GM12801 (cell line): ENCODE measurements around the gene FOXN1.

ENCODE experiments used
- CTCF ChIP-seq: IDR thresholded peaks from one replicate; pipeline ENCODE4 v1.5.1; 2011; ENCODE audit warnings: control low read depth; ENCODE audit not compliant: insufficient read length; ENCODE audit errors: extremely low read depth

FOXN1 gene

GRCh38 chr17:28482551-28483199 is 23.5 kb upstream of the FOXN1 start:
- TF ChIP-seq CTCF = no peak

- no peak for TF ChIP-seq CTCF
Observed at GRCh38 chr17:28484296-28484695, 21.9 kb upstream of the FOXN1 start.

GRCh38 chr17:28485049-28485448 is 21.1 kb upstream of the FOXN1 start:
- TF ChIP-seq CTCF = no peak

GRCh38 chr17:28487881-28488532 is 18.1 kb upstream of the FOXN1 start:
- no peak for TF ChIP-seq CTCF

- TF ChIP-seq CTCF = no peak
Observed at GRCh38 chr17:28488533-28489276, 17.4 kb upstream of the FOXN1 start.

- TF ChIP-seq CTCF = no peak
Observed at GRCh38 chr17:28491286-28491685, 14.9 kb upstream of the FOXN1 start.

GRCh38 chr17:28491860-28492259 is 14.3 kb upstream of the FOXN1 start:
- no peak for TF ChIP-seq CTCF
